Endodermal cell (in vitro differentiated cells): ENCODE data around the gene CLGN. TPM values are rescaled to one million over a fixed set of nuclear protein-coding genes. Genes with fewer than 3 reads are reported as not detected.

Experiments
- DNase-seq: peaks from one replicate; pipeline ENCODE4 v3.0.0-alpha.2; 2017
- H3K27ac ChIP-seq: 2 replicates; pipeline ENCODE4 v1.5.1; 2013; ENCODE audit warnings: mild to moderate bottlenecking, low read depth, low read length, moderate library complexity
- H3K27me3 ChIP-seq: 2 replicates; pipeline ENCODE4 v1.6.1; 2013; ENCODE audit warnings: mild to moderate bottlenecking, low read length, moderate library complexity; ENCODE audit not compliant: insufficient read depth, control insufficient read depth, poor library complexity, severe bottlenecking
- H3K36me3 ChIP-seq: 2 replicates; pipeline ENCODE4 v1.7.0; 2013; ENCODE audit warnings: mild to moderate bottlenecking, low read length, moderate library complexity; ENCODE audit not compliant: control insufficient read depth, insufficient read depth
- H3K4me1 ChIP-seq: one replicate; pipeline ENCODE4 v1.7.0; 2013; ENCODE audit warnings: low read length; ENCODE audit not compliant: control insufficient read depth, insufficient read depth
- H3K4me3 ChIP-seq: 2 replicates; pipeline ENCODE4 v1.5.1; 2013; ENCODE audit warnings: mild to moderate bottlenecking, low read length, moderate library complexity
- H3K9ac ChIP-seq: 2 replicates; pipeline ENCODE4 v1.6.1; 2013; ENCODE audit warnings: mild to moderate bottlenecking, low read length, moderate library complexity; ENCODE audit not compliant: poor library complexity, severe bottlenecking; ENCODE audit errors: extremely low read depth
- H3K9me3 ChIP-seq: 2 replicates; pipeline ENCODE4 v1.6.1; 2013; ENCODE audit warnings: mild to moderate bottlenecking, low read length, moderate library complexity; ENCODE audit not compliant: control insufficient read depth
- H3K27ac Mint-ChIP-seq: 2 replicates; pipeline ENCODE4 v1.8.0; 2020; ENCODE audit warnings: mixed read lengths
- H3K27me3 Mint-ChIP-seq: 2 replicates; pipeline ENCODE4 v1.8.0; 2021; ENCODE audit warnings: mild to moderate bottlenecking, mixed read lengths; ENCODE audit not compliant: insufficient read depth
- H3K36me3 Mint-ChIP-seq: 2 replicates; pipeline ENCODE4 v1.8.0; 2020; ENCODE audit warnings: low read depth, mixed read lengths
- H3K4me1 Mint-ChIP-seq: 2 replicates; pipeline ENCODE4 v1.8.0; 2020; ENCODE audit warnings: mixed read lengths
- H3K4me3 Mint-ChIP-seq: 2 replicates; pipeline ENCODE4 v1.8.0; 2020; ENCODE audit warnings: mild to moderate bottlenecking, moderate library complexity, mixed read lengths
- H3K9me3 Mint-ChIP-seq: 2 replicates; pipeline ENCODE4 v1.8.0; 2020; ENCODE audit warnings: mild to moderate bottlenecking, mixed read lengths
- WGBS, 2 experiments: methylation state at CpG; one replicate each; pipeline versions ENCODE4 v1.1.5 to v1.1.7; 2013; ENCODE audit warnings: missing lambda C conversion rate in 2 of 2, mixed read lengths in 1 of 2; ENCODE audit not compliant: insufficient coverage in 1 of 2, insufficient read length in 1 of 2; 5-methylcytosine and 5-hydroxymethylcytosine counted together
- total RNA-seq, 2 donors: library from RNA; stranded (reverse); fragmentation: NEBNext Ultra II Directional in 1 of 2; extraction: Animal tissue kit (Norgen Biotek cat#: 25700) in 1 of 2; gene quantifications; 2 replicates in 1 of 2; 3 replicates in 1 of 2; pipeline ENCODE4 v1.2.1, GENCODE V29; 2021
- TF ChIP-seq, protein P1 (sequence below): fragments of 200-600 bp; sonication (generic); conservative IDR thresholded peaks from 2 replicates; pipeline ENCODE4 v1.5.0; 2021; ENCODE audit warnings: antibody characterized with exemption, mild to moderate bottlenecking

Gene CLGN
- total RNA-seq, 2 donors from 2014 or later, result 3.8 to 4.6 TPM

DNA sequence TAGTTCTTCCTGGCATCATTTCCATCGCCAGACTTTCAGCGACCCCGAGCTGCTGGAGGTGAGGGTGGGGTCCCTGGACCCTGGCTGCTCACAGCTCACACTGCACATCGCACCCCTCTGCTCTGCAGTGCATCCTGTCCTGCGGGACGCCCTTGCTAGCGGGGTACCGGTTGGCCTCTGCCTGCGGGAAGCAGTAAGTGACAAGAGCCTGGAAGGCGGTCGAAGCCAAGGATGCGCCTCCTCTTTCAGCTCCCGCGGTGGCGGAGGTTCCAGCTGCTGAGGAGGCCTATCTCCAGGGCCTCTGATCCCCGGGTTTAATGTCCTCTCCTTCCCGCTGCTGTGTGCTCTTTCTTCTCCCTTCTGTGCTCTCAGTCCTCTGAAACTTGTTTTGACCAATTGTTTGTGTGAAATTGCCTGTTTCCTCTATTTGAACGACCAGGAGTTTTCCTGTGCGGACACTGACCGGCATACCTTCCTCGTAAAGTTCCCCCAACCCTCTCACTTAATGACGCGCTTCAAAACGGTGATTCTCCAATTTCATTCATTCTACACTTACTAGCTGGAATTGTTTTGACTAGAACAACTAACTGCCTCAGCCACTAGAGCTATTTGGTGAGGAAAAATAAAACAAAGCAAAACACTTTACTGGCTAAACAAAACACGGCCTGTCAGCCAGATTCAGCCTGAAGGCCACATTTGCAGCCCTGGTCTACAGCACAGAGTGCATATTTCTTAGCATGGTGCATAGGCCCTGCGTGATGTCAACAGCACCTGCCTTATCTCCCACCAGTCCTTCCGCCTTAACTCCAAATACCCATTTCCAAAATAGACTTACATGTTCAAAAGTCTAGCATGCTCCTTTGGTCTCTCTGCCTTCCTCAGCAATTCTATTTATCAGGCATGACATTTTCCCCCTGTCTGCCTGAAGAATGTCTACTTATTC, 42.6 kb upstream of the CLGN start:
- Histone ChIP-seq H3K4me1 (no peaks in the 10 kb centered on the region), H3K27ac (no peak overlapping the region), H3K4me3 (no peak overlapping the region), H3K9ac (no peak overlapping the region), H3K9me3 (no peaks in the 10 kb centered on the region), H3K27me3 (no peaks in the 10 kb centered on the region), H3K36me3 (no peaks in the 10 kb centered on the region)
- H3K36me3 Mint-ChIP-seq, result no peaks in the 10 kb centered on the region
- DNase-seq, result peak; percentile 56
- H3K9me3 Mint-ChIP-seq, result no peaks in the 10 kb centered on the region
- H3K27ac Mint-ChIP-seq, result no peak overlapping the region
- 90 to 93% methylated on average over 19 to 27 of the region's 27 CpGs for WGBS, 2 experiments
- no peaks in the 10 kb centered on the region for H3K27me3 Mint-ChIP-seq
- peaks cover 3% of the 10 kb centered on the region for H3K4me1 Mint-ChIP-seq
- H3K4me3 Mint-ChIP-seq, result no peak overlapping the region
- TF ChIP-seq, protein P1, sequence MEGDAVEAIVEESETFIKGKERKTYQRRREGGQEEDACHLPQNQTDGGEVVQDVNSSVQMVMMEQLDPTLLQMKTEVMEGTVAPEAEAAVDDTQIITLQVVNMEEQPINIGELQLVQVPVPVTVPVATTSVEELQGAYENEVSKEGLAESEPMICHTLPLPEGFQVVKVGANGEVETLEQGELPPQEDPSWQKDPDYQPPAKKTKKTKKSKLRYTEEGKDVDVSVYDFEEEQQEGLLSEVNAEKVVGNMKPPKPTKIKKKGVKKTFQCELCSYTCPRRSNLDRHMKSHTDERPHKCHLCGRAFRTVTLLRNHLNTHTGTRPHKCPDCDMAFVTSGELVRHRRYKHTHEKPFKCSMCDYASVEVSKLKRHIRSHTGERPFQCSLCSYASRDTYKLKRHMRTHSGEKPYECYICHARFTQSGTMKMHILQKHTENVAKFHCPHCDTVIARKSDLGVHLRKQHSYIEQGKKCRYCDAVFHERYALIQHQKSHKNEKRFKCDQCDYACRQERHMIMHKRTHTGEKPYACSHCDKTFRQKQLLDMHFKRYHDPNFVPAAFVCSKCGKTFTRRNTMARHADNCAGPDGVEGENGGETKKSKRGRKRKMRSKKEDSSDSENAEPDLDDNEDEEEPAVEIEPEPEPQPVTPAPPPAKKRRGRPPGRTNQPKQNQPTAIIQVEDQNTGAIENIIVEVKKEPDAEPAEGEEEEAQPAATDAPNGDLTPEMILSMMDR, result no peak

DNA sequence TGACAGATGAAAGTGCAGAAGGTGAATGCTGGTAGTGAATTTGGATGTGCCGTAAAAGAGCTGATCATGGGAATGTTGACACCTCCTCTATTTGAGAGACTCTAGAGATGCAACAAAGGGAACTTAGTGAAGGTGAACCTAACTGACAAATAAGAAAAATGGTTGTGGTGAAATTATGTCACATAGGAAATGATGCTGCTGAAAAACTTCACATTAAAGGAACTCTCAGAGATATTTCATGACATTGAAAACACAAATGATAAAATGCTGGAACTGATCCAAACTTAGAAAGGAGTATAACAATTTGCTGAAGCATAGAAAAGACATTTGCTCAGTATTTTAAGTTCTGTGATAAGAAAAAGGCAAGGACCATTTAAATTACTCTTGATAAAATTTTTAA, 38.7 kb upstream of the CLGN start:
- Histone ChIP-seq H3K27ac (no peak overlapping the region), H3K9me3 (no peaks in the 10 kb centered on the region), H3K27me3 (no peaks in the 10 kb centered on the region), H3K4me3 (no peak overlapping the region), H3K36me3 (no peaks in the 10 kb centered on the region), H3K9ac (no peak overlapping the region), H3K4me1 (no peaks in the 10 kb centered on the region)
- Mint-ChIP-seq H3K9me3 (no peaks in the 10 kb centered on the region), H3K27ac (no peak overlapping the region), H3K27me3 (no peaks in the 10 kb centered on the region), H3K4me1 (peaks cover 3% of the 10 kb centered on the region), H3K4me3 (no peak overlapping the region), H3K36me3 (no peaks in the 10 kb centered on the region)
- DNase-seq, result no peak
- WGBS, 2 experiments, result 87 to 100% methylated on average over 1 of the region's 1 CpG
- TF ChIP-seq, protein P1, result no peak

DNA sequence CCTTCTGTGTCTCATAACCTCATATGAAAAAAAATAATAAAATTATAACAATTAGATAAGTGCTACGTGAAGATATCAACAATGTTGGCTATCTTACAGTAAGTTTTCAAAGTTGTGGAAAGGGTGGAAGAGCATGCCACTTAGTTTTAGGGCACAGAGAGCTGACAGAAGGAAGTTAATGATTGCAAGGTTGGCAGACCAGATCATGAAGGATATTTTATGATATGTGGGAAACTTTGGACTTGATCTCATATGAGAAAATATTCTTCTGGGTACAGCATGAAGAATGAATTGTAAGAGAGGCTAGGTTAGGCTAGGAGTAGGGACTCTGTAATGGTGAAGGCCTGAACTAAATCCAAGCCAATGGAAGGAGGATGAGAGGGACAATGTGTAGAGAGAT, 36.2 kb upstream of the CLGN start:
- Mint-ChIP-seq H3K9me3 (peaks cover 3% of the 10 kb centered on the region), H3K27ac (no peak overlapping the region), H3K36me3 (no peaks in the 10 kb centered on the region), H3K4me3 (no peak overlapping the region), H3K4me1 (no peaks in the 10 kb centered on the region), H3K27me3 (no peaks in the 10 kb centered on the region)
- no peak overlapping the region for H3K27ac ChIP-seq
- H3K27me3 ChIP-seq, result no peaks in the 10 kb centered on the region
- H3K9ac ChIP-seq, result no peak overlapping the region
- TF ChIP-seq, protein P1, result no peak
- WGBS, 2 experiments, result 98 to 100% methylated on average over 1 of the region's 1 CpG
- H3K36me3 ChIP-seq, result no peaks in the 10 kb centered on the region
- no peak overlapping the region for H3K4me3 ChIP-seq
- no peaks in the 10 kb centered on the region for H3K4me1 ChIP-seq
- DNase-seq, result no peak
- no peaks in the 10 kb centered on the region for H3K9me3 ChIP-seq
